Measurements from ENCODE around the gene RAB34.
A peak's percentile ranks its signal among the peaks of the same experiment; 100 is the strongest.

Gene RAB34

GRCh38 chr17:28717578-28718332, at the start of gene RAB34:
Gene RAB34, minus strand, starts transcription at chr17:28717868. Its CDS starts 602 bp downstream, at chr17:28717266.
- DNase-seq: peak in 10 of 14 donors; percentile 15 to 86 (median 52)

- no peak for DNase-seq
Observed at GRCh38 chr17:28765038-28765437, 47.4 kb upstream of the RAB34 start.

GRCh38 chr17:28763804-28764266, 46.2 kb upstream of the RAB34 start:
- DNase-seq: peak in 11 of 14 donors; percentile 15 to 61 (median 39)

DNA sequence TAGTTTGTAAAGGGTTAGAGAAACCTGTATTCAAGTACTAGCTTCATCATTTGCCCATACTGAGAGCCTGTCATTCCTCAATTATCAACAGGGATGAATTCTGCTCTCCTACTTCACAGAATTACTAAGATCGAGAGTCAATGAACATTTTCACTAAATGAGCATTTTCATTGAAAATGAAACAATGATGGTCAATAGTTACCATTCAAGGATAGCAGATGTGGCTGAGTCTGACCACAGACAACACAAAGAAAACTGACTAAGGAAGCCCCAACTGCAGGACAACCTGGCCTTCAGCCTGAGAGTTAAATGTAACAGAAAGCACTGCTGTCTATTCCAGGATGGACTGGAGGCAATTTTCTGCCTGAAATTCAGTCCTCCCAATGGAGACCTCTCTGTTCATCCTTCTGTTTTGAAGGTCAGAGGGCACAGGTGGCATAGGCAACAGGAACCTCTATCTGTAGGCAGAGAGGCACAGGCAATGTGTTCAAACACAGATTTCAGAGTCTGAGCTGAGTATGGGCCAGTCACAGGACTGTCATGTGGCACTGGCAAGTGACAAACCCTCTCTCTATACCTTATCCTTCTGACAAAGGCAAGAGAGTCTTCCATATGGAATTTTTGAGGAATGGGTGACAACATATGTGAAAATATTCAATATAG, 45.6 kb upstream of the RAB34 start:
- DNase-seq: peak in 2 of 14 donors; percentile 42 to 61

- DNase-seq: peak in 11 of 14 donors; percentile 22 to 94 (median 56)
Observed at GRCh38 chr17:28760601-28761562, 43.2 kb upstream of the RAB34 start.

- DNase-seq: no peak
Observed at GRCh38 chr17:28759256-28759865, 41.7 kb upstream of the RAB34 start.

GRCh38 chr17:28758411-28759121, 40.9 kb upstream of the RAB34 start:
- no peak for DNase-seq

DNA sequence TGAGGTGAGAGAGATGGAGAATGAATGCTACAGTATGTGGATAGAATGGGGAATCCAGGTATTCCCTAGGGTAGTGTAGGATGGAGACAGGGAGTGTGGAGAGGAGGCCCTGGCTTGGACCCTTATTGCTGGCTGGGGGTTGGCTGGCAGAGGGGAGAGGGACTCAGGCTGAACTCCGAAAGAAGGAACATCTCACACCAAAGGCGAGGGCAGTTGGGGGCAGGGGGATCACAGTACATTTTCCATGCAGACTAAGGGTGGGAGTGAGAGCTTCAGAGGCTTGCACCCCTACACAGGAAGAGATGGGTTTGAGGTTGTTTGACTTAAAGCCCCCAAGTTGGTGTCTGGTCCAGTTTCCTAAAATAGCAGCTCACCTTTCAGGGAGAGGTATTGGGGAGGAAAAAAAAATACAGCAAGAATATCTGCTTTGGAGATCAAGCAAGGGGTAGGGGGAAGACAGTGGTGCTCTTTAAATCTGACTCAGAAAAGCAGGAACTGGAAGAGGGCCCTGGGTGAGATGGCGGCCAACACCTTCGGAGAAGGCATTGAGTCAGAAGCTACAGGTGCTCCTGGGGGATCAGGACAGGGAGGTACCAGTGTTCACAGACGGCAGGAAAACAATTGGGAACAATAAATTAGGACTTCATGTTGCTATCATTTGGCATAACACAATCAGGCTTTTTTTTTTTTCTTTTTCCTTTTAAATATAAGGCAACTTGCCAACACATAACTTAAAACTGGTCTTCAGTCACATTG, 38.6 kb upstream of the RAB34 start:
- no peak for DNase-seq

GRCh38 chr17:28755486-28755885, 37.8 kb upstream of the RAB34 start:
- no peak for DNase-seq

DNA sequence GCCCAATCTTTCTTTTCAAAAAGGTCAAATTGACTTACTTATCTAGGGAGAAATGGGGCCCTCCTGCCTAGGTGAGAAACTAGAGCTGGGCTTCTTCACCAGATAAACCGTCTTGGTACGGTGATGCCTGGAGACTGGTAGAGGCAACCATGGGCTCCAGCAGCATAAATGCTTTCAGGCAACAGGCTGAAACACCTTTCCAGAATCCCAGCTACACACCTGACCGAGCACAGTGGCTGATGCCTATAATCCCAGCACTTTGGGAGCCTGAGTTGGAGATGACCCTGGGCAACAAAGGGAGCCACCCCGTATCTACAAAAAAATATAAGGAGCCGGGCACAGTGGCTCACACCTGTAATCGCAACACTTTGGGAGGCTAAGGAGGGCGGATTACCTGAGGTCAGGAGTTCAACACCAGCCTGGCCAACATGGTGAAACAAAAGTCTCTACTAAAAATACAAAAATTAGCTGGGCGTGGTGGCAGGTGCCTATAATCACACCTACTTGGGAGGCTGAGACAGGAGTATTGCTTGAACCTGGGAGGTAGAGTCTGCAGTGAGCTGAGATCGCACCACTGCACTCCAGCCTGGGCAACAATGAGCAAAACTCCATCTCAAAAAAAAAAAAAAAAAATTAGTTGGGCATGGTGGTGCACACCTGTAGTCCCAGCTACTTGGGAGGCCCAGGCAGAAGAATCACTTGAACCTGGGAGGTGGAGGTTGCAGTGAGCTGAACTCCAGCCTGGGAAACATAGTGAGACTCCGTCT, 34.1 kb upstream of the RAB34 start:
- DNase-seq: no peak

GRCh38 chr17:28750178-28751047, 32.7 kb upstream of the RAB34 start:
- peak in 13 of 14 donors; percentile 38 to 87 (median 80) for DNase-seq

GRCh38 chr17:28749516-28750177, 32.0 kb upstream of the RAB34 start:
- DNase-seq: no peak

GRCh38 chr17:28748852-28749515, 31.3 kb upstream of the RAB34 start:
- DNase-seq: no peak

DNA sequence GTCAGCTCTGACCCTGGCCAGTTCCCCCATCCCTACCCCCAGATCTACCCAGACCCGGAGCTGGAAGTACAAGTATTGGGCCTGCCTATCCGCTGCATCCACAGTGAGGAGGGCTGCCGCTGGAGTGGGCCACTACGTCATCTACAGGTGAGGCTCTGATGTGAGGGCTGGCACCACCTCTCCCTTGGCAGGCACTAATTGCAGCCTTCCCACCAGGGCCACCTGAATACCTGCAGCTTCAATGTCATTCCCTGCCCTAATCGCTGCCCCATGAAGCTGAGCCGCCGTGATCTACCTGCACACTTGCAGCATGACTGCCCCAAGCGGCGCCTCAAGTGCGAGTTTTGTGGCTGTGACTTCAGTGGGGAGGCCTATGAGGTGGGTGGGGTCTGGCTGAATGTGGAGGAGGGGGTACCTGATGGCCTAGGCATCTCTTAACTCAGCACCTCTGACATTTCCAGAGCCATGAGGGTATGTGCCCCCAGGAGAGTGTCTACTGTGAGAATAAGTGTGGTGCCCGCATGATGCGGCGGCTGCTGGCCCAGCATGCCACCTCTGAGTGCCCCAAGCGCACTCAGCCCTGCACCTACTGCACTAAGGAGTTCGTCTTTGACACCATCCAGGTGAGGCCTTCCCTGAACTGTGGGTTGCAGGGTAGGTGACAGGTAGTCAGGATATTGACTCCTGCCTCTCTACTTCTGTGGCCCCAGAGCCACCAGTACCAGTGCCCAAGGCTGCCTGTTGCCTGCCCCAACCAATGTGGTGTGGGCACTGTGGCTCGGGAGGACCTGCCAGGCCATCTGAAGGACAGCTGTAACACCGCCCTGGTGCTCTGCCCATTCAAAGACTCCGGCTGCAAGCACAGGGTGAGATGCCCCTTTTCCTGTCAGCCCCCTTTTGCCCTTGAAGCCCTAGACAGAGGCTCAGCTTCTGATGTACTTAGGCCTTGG, 30.4 kb upstream of the RAB34 start:
- no peak for DNase-seq

DNA sequence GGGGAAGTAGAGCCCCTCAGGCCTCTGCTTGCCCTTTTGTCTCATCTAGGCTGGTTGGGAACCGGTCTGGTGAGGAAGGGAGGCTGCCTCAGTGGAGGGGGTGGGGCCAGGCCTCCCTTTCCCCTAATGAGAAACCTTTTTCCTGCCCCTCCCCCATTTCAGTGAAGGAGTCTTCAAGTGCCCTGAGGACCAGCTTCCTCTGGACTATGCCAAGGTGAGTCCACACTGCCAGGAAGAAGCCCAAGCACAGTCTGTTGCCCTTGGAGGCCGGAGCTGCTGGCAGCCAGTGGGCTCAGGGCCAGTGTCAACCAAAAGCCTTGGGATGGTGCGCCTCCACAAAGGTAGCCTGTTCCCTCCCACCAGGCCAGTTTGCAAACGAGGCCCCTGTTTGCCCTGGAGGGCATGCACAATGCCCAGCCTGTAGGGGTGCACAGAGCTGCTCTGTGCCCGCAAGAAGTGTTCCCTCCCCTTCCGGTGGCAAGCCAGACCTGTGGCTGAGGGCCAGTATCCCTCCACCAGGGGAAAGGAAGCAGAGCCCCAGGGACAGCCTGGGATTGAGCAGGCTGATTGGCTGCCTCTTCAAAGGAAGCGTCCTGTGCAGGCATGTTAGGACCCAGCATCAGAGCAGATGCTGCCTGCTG, 29.5 kb upstream of the RAB34 start:
- DNase-seq: peak in 13 of 14 donors; percentile 17 to 83 (median 66)

DNA sequence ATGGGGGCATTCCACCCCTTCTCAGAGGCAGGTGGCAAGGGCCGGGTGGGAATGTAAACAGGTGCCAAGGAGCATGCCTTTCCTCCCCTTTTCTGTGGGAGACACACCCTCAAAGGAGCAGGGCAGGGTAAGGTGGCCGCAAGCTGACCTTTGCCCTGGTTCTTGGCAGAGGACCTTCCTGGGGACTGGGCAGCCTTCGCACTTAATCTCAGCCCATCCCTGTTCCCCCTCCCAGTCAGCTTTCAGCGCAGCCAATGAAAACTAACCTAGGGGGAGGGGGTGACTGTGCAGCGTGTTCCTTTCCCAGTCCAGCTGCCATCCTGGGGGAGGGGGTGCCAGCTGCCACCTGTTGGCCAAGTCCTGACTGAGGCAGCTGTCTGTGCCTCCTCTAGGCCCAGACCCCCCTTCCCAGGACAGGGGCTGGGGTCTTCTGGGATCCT, 29.0 kb upstream of the RAB34 start:
- DNase-seq: peak in 11 of 14 donors; percentile 42 to 83 (median 66)
